ENCODE measurements around the gene RPL12.
A peak's percentile ranks its signal among the peaks of the same experiment; 100 is the strongest.

DNA sequence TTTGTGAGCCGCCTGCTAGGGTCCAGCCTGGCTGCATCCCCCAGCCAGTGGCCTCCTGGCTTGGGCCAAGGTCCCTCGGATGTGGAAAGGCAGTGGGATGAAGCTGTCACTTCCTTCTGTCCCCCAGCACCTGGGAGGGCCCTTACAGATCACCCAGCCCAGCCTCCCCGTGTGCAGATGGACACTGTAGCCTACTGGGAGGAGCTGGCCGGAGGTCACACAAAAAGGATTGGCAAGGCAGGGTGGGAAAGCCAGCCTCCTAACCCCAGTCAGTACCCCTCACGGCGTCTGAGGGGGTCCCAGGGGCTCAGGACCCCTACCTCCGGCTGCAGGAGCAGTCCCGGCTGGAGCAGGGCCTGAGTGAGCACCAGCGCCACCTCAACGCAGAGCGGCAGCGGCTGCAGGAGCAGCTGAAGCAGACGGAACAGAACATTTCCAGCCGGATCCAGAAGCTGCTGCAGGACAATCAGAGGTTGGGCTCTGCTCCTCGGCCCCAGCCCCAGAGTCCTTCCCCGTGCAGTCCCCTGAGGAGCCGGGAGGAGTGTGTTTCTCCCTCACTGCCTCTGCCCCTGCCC, 28.4 kb upstream of the RPL12 start:
- TF ChIP-seq POLR2AphosphoS5 (IDR thresholded peaks at IDR 0.05) (peak in 1 of 3 donors; percentile 28), CTCF (IDR thresholded peaks at IDR 0.05 in 8 of 11, conservative IDR thresholded peaks at IDR 0.05 in 3 of 11) (no peak)
